ENCODE results near the gene UTP25.
"Not testable (repeated sequence)": the region's sequence is repeated elsewhere in the genome, so short reads cannot be mapped to it uniquely, and the experiment has no call there.

The UTP25 gene

GRCh38 chr1:209875515-209875914 lies 47.7 kb downstream of the UTP25 start:
- DNase-seq, result no peak

DNA sequence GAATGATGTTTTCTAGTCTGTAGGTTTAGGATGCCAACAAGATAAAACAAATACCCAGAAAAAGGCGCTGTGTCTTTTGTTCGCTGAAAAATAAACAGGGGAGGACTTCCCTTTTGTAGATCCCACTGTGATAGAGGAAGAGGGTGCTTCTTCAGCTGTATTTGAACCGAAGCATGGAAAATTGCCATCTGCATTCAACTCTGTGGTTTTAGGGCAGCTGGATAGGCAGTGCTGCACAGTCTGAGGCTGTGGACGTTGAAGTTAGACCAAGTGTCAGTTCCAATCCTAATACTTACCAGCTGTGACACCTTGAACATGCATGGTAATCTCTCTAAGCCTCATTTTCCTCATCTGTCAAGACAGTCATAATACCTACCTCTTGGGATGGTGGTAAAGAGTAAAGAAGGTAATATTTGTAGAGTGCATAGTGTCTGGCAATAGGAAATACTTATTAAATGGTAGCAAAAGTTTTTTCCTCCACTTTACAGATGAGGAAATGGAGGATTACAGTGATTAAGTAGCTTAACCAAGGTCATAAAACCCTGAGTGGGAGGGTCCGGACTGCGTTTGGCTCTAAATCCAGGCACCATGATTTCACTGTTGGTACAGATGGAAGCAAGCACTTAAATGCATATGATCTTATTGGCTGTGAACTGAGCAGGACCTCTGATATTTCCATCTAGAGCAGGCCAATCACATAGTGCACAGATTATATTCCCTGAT lies 48.5 kb downstream of the UTP25 start:
- DNase-seq, result no peak

- no peak for DNase-seq
These were observed 49.5 kb downstream of the UTP25 start for GRCh38 chr1:209877087-209877764.

DNA sequence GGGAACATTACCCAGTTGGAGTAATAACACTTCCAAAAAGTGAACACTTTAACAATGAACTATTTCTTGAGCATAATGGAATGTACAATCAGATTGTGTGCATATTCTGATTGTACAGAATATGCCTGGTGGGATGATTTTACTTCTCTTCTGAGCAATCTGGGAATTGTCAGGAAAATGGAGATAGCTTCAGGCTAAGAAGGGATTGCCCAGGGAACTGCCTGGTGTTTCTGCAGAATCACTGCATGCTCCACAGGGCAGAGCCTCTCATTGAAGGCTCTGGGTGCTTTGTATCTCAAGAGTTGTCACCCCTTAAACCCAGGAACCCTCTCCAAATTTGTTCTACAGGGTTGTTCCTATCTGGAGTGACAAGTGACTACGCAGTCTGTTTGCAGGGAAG lies 51.2 kb downstream of the UTP25 start:
- DNase-seq, result no peak

- no peak for DNase-seq
These were observed 51.8 kb downstream of the UTP25 start for GRCh38 chr1:209879539-209879938.

- DNase-seq, result no peak
These were observed 52.3 kb downstream of the UTP25 start for GRCh38 chr1:209880031-209880430.

- DNase-seq, result no peak
These were observed 53.8 kb downstream of the UTP25 start for GRCh38 chr1:209881619-209882018.

DNA sequence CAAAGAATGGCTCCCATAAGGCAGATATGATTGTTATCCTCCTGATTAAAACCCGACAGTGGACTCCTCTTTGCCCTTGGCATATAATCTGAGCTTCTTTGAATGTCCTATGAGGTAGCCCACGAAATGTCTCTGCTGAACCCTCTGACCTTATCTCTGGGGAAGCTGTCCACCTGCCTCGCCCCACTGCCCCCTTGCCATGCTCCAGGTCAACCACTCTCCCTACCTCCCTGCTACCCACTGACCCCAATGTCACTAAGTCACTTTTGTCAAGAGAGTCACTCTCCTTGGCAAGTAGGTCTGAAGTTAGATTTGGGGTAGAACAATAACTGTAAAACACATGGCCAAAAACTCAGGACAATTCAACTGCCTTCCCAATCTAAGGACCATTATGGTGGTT lies 54.5 kb downstream of the UTP25 start:
- DNase-seq, result no peak

DNA sequence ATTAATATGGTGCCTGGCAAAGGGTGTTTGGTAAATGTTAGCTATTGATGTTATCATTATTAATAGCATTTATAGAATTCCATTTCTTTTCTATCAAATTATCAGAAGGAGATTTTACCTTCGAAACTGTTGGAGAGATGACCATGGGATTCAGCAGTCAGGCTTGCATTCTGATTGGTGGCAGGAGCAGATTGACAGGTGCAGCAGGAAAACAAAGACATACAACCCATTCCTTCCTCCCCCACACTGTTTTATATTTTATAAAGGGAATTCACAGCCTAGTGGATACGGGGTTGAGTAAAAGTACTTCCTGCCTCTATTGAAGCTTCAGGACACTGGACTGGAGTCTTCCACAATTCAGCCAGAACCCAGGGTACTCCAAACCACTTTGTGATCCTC lies 55.2 kb downstream of the UTP25 start:
- DNase-seq, result no peak

DNA sequence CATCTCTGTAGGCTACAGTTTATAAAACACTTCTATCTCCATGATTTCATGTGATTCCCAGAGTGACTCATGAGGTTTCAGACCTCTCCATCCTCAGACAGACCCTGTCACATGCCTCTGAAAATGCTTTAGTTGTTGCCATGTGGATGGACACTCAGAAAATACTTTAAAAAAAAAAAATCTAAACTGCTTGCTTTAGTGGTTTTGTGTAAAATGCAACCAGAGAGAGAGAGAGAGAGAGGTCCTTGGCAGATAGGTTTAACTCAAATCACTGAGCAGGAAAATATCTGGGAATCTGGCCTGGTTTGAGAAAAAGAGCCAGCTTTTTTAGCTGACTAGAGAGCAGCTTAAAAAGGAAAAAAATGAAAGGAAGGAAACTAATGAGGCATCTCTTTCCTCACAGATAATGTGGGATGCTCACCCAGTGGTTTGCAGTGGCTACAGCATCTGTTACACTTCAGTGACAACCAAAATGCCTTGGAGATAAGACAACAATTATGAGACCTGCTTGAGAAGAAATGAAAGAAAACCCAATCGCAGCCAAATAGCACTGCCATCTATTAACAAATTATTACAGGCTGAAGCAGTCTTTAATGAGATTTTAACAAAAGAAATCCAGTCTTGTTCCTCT lies 55.7 kb downstream of the UTP25 start:
- no peak for DNase-seq

DNA sequence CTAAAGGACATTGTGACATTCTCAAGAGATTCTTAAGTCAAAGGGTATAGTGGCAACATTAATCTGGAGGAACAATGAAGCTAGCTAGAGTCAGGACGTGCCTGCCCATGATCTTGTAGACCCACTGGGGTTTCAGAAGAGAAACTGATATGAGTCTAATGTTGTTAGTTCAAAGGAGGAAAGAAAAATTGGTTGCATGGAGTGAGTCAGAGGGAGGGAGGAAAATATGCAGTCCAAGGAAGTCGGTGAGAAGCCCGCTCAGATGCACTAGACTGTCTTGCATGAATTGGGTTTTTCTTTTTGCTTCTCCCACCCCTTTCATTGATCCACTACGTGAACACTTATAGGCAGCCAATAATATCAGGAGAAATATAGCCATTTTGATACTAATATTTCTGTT lies 56.5 kb downstream of the UTP25 start:
- DNase-seq, result no peak

DNA sequence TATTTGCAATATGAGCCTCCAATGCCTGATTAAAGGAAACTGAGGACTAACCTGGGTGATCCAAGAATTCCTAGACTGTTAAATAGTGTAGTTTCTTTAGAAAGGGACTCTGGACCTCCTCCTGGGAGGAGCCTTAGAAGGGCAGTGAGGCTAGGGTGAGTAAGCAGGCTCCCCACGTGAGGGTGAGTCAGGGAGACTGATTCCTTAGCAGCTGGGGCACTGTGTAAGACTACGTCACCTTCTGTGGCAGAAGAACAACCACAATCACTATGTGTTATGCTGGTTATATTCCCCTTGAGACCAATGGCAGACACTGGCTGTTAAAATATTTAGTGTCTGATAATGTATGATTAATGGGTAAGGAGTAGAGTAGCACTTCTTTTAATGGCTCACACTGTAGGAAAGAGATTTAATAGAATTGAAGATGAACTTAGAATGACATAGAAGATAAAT lies 56.9 kb downstream of the UTP25 start:
- DNase-seq, result peak; percentile 8 to 15

- DNase-seq, result no peak
These were observed 57.8 kb downstream of the UTP25 start for GRCh38 chr1:209885403-209886218.

GRCh38 chr1:209886219-209886536 lies 58.4 kb downstream of the UTP25 start:
- DNase-seq, result no peak

- DNase-seq, result not testable (repeated sequence)
These were observed 60.7 kb downstream of the UTP25 start for GRCh38 chr1:209888291-209889076.

- DNase-seq, result no peak
These were observed 61.3 kb downstream of the UTP25 start for GRCh38 chr1:209889077-209889418.

GRCh38 chr1:209890641-209891330 lies 63.0 kb downstream of the UTP25 start:
- no peak for DNase-seq

DNA sequence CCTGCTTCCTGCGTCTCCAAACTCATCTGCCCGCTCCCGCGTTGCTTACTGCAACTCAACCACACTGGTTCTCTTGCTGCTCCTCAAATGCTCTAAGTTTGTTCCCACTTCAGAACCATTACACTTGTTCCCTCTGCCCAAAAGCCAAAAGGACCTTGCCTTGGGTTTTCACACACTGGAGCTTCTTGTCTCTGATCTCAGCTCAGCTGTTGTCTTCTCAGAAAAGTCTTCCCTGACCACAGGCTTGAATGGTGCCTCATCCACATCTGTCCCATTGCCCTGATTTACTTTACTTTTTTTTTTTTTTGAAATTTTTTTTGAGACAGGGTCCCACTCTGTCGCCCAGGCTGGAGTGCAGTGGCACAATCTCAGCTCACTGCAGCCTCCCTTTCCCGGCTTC lies 66.0 kb downstream of the UTP25 start:
- DNase-seq, result no peak

DNA sequence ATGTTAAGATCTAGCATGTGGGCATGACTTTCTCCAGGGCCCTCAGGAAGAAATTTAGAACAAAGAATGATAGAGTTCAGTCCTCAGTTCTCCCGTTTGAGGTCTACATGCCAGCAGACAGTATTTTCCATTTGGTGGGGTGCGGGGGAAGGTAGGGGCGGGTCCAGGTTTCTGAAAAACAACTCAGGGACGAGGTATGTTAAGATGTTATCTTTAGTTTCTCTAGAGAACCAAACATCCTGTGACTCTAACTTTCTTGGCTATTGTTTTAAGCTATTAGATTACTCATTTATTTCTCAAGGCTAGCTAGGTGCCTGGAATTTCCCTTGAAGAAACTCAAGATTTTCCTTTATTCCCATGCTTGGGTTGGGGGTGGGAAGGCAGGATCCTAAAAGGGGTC lies 67.9 kb downstream of the UTP25 start:
- DNase-seq, result no peak

DNA sequence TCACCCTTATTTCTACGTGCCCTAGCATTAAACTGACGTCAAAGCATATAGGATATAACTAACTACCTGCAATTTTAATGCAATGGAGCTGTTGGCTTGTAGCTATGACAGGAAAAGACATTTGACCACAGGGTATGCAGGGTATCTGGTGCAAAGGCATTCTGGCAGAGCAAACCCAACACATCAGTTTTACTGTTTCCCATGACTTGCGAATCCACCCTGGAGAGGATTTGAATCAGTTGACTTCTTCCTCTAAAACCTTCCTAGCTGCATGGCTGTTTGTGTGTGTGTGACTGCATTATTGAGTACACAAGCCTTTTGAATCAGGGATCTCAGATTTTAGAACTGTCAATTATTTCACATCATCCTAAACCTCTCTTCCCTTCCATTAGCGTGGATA lies 68.6 kb downstream of the UTP25 start:
- no peak for DNase-seq

- not testable (repeated sequence) for DNase-seq
These were observed 70.5 kb downstream of the UTP25 start for GRCh38 chr1:209898271-209898670.

GRCh38 chr1:209898851-209899250 lies 71.1 kb downstream of the UTP25 start:
- DNase-seq, result not testable (repeated sequence)
